NCI-H2107 treated with DMSO at 0.1 percent for 48 hours (cell line): ENCODE measurements around the gene GRK5.
"Not testable (repeated sequence)": the region's sequence is repeated elsewhere in the genome, so short reads cannot be mapped to it uniquely, and the experiment has no call there.

Experiments
- DNase-seq: peaks from one replicate; lab custom pipeline; 2025; ENCODE audit not compliant: unreplicated experiment; lab: John Stamatoyannopoulos, UW

The GRK5 gene

DNA sequence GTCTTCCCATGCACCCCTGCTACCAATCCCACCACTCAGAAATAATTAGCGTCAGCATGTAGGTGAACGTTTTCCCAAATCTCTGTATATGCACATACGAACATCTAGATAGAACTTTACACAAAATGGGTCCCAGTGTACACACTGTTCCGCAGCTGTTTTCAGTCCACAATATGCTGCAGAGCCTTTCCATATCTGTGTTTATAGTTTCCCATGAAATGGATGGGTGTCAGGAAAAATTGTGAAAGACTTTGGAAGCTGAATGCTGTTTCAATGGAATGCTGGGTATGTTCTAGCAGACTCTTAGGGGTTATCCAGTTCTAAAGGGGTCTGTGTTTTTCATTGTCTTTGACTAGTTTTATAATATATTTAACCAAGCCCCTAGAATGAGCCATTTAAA lies 13.8 kb downstream of the GRK5 start:
- no peak for DNase-seq

DNA sequence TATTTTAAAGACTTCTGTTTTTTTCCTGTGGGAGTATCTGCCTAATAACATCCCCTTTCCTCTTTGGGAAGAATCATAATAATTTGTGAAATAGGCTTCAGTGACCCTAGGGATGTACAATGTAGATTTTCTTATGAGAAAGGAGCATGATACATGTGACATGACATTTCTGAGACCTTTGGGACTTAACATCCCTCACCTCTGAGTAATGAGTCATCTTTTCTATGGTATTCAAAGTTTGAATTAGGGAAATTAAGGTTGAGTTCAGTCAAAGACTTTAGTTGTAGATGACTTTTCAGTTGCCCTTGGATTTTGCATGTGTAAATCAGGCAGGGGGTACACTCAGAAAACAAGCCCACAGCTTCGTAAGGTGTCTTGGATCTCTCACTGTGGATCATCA lies 14.3 kb downstream of the GRK5 start:
- no peak for DNase-seq

DNA sequence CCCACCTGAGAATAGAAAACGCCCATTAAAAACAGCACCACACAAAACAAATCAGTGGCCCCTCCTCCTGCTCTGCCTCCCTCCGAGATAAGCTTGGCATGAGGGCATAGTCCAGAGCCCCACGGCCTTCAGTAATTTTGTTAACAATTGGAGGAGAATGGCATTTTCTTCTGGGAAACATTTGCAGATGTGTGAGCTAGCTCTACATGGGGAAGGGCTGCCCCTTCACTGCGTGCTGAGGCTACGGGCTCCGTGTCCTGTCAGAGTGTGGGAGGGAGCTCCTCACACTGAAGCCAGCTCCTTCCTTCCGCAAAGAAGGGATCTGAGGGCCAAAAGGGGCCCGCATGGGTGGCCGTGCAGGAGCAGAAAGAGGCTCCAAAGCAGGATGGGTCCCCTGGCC lies 15.2 kb downstream of the GRK5 start:
- DNase-seq: no peak

DNA sequence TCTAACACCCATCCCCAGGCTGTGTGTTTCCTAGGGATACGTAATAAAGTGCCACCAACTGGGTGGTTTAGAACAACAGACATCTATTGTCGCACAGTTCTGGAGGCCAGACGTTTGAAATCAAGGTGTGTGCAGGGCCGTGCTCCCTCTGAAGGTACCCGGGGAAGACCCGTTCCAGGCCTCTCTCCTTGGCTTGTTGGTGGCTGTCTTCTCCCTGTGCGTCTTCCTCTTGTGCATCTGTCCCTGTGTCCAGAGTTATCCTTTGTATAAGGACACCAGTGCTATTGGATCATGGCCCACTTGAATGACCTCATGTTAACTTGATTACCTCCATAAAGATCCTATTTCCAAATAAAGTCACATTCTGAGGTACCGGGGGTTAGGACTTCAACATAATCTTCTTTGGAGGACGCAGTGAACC lies 15.6 kb downstream of the GRK5 start:
- no peak for DNase-seq

DNA sequence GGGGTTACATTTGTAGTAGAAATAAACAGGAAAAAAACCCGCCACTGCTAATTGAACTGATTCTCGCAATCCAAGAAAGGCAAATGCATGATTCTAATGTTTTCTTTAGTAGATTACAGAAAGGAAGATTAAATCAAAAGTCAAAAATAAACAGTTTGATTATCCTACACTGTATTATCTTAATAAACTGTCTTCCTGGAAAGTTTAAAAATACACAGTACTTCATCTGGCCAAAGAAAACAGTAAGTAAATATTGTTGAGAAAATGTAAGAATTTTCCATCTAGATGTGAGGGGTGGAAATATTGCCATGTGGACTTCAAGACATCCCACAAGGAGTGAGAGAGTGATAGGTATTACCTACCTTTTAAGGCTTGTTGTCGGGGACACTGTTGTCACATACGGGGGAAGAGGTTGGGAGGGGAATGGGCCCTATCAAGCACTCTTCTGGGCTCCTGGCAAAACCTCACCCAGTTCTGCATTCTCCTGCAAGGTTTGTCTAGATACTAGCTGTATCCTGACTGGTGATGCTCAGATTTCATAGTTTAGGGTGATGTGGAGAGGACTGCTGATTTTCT lies 17.8 kb downstream of the GRK5 start:
- DNase-seq: no peak

DNA sequence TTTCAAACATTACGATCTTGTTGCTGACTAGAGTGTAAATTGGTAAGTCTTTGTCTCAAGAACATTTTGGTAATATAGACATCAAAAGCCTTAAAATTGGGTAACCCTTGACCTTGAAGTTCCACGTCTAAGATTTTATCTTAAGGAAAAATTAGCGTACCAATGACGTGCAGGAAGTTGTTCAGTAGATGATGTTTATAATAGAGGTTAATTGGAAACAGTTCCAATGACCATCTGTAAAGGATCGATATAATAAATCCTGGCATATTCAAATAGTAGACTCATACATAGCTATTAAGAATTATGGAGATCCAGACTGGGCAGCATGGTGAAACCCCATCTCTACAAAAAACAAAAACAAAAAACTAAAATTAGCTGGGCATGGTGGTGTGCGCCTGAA lies 20.5 kb downstream of the GRK5 start:
- DNase-seq: no peak

DNA sequence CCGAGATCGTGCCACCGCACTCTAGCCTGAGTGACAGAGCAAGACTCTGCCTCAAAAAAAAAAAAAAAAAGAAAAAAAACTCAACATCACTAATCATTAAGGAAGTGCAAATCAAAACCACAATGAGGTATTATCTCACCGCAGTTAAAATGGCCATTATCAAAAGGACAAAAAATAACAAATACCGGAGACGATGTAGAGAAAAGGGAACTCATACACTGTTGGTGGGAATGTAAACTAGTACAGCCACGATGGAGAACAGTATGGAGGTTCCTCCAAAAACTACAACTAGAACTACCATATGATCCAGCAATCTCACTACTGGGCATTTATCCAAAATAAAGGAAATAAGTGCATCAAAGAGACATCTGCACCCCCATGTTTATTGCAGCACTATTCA lies 24.3 kb downstream of the GRK5 start:
- no peak for DNase-seq

DNA sequence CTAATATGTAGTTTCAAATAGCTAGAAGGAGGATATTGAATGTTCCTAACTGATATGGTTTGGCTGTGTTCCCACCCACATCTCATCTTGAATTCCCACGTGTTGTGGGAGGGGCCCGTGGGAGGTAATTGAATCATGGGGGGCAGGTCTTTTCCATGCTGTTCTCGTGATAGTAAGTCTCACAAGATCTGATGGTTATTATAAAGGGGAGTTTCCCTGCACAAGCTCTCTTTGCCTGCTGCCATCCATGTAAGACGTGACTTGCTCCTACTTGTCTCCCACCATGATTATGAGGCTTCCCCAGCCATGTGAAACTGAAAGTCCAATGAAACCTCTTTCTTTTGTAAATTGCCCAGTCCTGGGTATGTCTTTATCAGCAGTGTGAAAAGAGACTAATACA lies 25.1 kb downstream of the GRK5 start:
- DNase-seq: not testable (repeated sequence)

DNA sequence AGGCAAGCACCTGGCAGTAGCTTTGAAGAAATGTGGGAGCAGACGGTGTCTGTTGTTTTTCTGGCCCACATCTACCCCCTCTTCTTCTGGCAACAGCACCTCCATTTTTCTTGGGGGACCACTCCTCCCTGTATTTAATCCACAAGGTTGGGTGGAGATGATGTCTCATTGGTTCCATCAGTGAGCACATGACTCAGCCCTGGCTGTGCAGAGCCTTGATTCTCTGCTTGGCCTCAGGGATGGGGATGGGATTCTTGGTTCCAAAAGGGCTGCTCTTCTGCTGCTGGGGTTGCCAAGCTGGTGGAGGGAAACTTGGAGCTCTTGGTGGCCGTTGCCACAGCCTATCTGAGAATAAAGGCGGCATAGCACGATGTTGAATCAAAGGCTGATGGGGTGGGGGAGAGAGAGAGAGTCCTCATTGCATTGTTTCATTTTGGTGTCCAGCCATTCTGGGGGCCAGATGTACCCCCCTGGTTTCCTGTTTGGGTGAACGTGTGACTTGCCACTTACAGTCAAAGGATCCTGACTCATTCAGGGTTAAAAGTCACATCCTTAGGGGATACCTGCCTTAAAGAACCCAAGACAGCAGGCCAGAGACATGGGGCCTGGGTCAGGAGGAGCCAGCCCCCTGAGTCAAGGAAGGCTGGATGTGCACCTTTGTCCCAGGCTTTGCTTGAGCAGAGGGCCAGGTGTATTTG lies 25.9 kb downstream of the GRK5 start:
- no peak for DNase-seq

DNA sequence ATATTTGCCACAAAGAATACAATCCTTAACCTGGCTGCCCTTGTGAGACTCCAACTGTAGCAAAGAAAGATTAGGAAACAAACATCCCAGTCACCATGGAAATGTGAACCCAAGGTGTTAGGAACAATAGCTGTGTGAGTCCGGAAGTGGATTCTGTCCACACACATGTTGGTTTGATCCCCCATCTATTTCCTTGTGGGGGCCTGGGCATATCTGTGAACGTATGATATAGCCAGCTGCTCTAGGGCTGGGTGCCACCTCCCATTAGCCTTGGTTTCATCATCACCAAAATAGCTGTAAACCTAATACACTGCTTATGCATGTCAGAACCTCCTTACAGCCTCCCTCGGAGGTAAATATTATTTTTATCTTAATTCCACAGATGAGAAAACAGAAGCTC lies 26.4 kb downstream of the GRK5 start:
- DNase-seq: no peak

DNA sequence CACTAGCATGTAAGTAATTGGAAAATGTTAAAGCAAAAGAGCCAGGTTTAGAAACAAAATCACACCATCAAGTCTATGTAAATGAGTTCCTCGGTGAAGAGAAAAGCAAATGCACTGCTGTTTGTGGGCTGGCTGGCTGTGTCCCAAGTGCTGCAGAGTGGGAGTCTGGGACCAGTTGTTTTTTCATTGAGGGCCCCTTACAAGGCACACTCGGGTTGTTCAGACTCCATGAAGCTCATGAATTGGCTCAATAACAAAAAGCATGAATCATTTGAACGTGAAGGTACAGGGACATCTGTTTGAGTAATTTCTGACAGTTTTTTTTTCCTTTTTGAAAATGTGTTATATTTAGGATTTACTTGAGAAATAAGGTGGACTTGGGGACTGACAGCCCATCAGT lies 28.0 kb downstream of the GRK5 start:
- DNase-seq: no peak

DNA sequence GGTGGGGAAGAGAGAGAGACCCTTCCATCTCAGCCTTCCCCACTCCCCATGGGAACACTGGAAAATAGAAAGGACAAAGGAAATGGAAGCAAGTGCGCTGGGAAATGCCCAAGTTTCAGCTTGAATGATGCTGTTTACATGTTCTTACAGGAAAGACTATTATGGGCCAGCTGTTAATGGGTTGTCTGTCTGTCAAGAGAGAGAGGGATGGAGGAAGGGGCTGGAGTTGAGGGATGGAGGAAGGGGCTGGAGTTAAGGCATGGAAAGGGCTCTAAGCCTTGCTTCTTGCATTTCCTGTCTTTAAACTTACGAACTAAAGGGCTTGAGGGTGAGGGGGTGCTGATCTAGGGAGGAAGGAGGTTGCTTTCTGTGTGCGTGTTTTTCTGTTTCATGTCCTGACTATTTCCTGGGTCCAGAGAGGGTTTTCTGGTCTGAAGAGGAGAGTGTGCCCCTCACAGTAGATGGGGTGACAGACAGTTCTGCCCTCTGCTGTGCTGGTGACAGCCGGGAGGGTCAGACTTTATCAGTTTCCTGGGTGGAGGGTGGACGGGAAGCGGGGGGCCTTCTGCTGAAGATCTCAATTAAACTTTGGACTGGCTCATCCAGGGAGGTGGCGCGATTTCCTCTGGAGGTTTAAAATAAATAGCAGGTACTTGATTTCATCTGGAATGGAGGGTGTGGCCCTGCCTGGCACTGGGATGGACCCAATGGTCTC lies 30.5 kb downstream of the GRK5 start:
- DNase-seq: no peak

DNA sequence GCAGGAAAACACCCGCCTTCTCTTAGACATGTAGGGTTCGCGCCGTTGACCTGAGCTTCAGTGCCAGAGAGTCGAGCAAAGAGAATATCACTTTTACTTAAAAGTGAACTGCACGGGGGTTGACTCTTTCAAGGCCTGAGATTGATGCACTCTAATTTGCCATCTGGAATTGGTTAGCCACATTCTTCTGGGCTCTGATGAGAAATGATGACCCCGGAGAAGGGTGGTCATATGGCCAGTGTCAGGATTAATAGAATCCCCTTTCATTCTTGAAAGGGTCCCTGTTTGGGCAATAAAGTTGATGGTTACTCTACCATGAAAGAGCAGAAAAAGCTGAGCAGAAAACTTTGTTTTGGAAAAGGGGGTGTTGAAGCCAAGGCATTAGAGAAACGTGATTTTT lies 31.2 kb downstream of the GRK5 start:
- DNase-seq: no peak

DNA sequence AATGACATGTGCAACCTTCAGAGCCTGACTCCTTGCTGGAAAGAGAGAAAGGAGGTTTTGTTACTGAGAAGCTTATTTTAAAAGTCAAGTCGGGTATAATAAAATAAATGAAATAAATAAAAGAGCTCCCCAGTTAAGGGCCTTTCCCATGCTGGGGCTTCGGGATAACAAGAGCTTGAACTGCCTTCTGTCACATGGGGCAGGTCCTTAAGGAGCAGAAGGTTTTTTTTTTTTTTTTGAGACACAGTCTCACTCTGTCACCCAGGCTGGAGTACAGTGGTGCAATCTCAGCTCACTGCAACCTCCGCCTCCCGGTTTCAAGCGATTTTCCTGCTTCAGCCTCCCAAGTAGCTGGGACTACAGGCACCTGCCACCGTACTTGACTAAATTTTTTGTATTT lies 31.6 kb downstream of the GRK5 start:
- DNase-seq: not testable (repeated sequence)

DNA sequence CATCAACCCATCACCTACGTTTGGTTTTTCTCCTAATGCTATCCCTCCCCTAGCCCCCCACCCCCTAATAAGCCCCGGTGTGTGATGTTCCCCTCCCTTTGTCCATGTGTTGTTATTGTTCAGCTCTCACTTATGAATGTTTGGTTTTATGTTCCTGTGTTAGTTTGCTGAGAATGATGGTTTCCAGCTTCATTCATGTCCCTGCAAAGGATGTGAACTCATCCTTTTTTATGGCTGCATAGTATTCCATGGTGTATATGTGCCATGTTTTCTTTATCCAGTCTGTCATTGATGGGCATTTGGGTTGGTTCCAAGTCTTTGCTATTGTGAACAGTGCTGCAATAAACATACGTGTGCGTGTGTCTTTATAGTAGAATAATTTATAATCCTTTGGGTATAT lies 32.3 kb downstream of the GRK5 start:
- not testable (repeated sequence) for DNase-seq

DNA sequence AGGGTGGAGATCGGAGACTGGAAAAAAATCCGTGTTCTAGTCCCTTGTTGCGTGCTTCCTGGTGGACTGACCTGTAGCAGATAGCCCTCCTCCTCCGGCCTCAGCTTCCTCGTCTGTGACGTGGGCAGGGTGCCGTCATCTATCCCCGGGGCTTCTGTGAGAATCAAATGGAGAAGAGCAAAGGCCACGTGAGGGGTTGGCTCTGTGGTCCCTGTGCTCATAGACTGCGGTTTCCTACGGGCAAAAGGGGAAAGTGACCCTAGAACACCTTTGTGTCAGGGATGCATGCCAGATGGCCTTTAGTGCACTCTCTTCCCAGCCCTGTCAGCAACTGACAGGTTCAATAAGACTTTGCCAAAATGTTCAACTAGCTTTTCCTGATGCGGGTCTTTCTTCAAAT lies 33.7 kb downstream of the GRK5 start:
- DNase-seq: no peak

DNA sequence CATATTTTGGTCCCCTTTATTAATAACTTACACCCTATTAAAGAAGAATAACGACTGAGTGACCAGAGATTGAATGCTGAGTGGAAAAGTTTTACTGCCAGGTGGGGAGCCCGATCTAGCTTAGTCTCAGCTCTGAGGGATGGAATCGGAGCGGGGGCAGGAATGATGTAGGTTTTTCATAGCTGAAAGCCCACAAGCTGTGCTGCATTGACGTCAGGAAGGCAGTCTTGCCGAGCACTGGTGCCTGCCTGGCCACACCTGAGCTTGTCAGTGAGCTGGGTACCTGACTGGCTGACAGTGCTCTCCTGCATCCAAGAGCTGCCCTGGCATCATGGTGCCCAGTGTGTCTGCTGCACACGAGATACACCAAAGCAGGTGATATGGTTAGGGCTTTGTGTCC lies 34.8 kb downstream of the GRK5 start:
- no peak for DNase-seq

DNA sequence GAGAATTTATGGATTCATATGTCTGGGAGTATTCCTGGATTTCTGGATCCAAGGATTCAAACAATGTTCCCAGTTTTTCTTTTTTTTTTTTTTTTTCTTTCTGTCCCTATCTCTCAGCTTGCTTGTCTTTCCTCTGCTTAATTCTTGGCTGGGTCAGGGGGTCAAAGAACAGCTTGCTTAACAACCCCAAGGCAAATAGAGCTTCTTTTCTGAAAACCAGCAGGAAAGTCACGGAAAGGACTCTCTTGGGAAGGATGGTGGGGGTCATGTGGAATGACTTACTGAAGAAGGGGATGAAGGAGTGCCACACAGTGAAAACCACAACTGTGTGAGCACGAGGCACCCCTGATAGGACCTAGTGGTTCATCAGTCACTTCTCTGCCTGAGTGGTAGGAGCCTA lies 36.1 kb downstream of the GRK5 start:
- DNase-seq: no peak

DNA sequence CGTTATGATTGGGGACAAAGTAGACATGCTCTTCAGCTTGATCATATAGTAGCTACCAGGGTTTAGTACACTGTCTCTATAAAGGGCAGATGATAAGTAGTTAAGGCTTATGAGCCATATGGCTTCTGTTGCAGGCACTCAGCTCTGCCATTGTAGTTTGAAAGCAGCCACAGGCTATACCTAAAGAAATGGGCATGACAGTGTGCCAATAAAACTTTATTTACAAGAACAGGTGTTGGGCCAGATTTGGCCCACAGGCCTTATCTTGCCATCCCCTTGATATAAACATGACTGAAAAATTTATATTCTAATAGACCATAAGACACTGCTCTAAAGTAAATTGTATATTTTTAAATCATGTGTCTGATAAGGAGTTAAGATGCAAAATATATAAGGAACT lies 36.6 kb downstream of the GRK5 start:
- DNase-seq: no peak

DNA sequence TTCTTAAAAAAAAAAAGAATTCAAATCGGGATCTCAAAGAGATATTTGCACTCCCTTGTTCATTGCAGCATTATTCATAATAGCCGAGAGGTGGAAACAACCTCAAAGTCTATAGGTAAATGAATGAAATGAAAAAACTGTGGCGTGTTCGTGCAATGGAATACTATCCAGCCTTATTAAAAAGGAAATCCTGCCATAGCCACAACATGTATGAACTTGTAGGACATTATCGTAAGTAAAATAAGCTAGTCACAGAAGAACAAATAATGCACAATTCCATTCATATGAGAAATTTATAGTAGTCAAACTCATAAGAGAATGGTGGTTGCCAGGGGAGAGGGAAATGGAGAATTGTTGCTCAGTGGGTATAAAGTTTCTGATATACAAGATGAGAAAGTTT lies 37.9 kb downstream of the GRK5 start:
- DNase-seq: no peak

DNA sequence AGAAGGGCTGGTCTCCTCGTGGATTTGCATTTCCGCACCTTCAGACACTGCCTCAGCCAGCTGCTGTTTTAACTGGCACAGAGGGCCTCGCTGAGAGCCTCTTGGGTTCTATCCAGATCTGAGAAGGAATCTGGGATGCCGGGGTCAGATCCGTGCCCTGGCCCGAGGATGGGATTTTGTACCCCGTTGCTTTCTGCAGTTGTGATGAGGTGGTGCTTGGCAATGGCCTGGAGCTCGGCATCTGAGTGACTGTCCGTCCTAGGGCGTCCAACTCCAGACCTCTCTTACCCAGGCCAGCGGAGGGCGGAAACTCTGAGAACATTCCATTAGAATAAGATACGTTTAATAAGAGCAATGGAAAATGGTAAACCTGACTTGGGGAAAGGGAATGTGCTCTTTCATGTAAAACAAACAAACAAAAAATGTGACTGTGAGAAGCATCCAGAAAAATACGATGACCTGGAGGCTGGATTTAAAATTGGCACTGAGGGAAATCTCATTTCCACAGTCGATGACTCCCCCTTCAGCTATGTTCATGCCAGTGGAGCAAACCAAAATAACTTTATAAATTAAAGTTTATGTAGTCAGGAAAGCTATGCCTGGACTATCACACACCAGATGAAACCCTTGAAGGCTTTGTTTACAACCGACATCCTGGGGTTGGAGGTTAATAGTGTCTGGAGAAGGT lies 39.6 kb downstream of the GRK5 start:
- DNase-seq: no peak

DNA sequence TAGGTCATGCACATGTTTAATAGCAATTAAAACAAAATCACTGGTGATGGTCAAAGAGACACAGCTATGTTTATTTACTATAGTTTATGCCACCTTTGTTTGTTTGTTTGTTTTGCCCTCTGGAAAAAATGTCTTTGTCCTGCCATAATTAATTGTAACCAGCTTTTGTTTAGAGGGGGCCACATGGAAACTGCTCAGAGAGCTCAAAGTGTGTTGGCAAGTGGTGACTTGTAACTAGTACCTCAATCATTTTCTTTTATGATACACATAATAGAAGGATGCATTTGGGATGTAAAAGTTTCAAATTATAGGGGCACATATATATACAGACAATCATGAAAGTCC lies 40.2 kb downstream of the GRK5 start:
- DNase-seq: no peak
